ENCODE results near the gene SPATA2L. TPM values are rescaled to one million over a fixed set of nuclear protein-coding genes. Genes with fewer than 3 reads are reported as not detected.

Gene SPATA2L
- total RNA-seq, 1 experiment from 2014 or later: 12.7 TPM

GRCh38 chr16:89653656-89654295, 47.7 kb downstream of the SPATA2L start:
- Histone ChIP-seq H3K9me3 (ENCODE audit: control insufficient read depth, insufficient read depth, low read depth, low read length) (no peaks in the 10 kb centered on the region), H3K27ac (ENCODE audit: low read length) (no peak overlapping the region), H3K4me3 (ENCODE audit: low read depth in 2 of 2, low read length in 2 of 2) (no peak overlapping the region), H3K36me3 (ENCODE audit: control insufficient read depth, insufficient read depth, low read length) (peaks cover 18% of the 10 kb centered on the region; the same call in 1 of the 2 replicates), H3K27me3 (ENCODE audit: control insufficient read depth, insufficient read depth, low read length) (no peaks in the 10 kb centered on the region), H3K4me1 (ENCODE audit: control insufficient read depth, insufficient read depth, low read length) (no peaks in the 10 kb centered on the region)
- intact Hi-C loops (cut with micrococcal nuclease; ENCODE audit: unreplicated experiment) (no loop called here), in situ Hi-C loops (cut with HindIII; ENCODE audit: low pct_unique_long_range_greater_than_20kb, low sequenced_read_pairs) (no loop called here)
- no peak for ATAC-seq
- POLR2A ChIA-PET: interaction anchor here (0.6 to 0.7 kb wide), 2 partner anchors 63 to 177 kb away, joined by 3 to 19 read pairs; no protein-coding TSS in a partner anchor
- BruUV-seq (replicated peaks): TSS peak; percentile 42
- CTCF ChIA-PET: no interaction called here
- no peak for TF ChIP-seq SIN3A (IDR thresholded peaks at IDR 0.05; ENCODE audit: borderline replicate concordance, insufficient read depth, low read depth, low read length)
- no peak for DNase-seq (ENCODE audit: low read depth, low spot score)

- DNase-seq (ENCODE audit: low read depth, low spot score) (no peak), ATAC-seq (no peak; the same call in 1 of the 2 replicates)
- Histone ChIP-seq H3K4me3 (ENCODE audit: low read depth in 2 of 2, low read length in 2 of 2) (no peak overlapping the region), H3K36me3 (ENCODE audit: control insufficient read depth, insufficient read depth, low read length) (peaks cover under 1% of the 10 kb centered on the region; the same call in 1 of the 2 replicates), H3K27ac (ENCODE audit: low read length) (no peak overlapping the region), H3K9me3 (ENCODE audit: control insufficient read depth, insufficient read depth, low read depth, low read length) (no peaks in the 10 kb centered on the region), H3K4me1 (ENCODE audit: control insufficient read depth, insufficient read depth, low read length) (no peaks in the 10 kb centered on the region), H3K27me3 (ENCODE audit: control insufficient read depth, insufficient read depth, low read length) (no peaks in the 10 kb centered on the region)
- POLR2A ChIA-PET: no interaction called here
- no peak for TF ChIP-seq CTCF (IDR thresholded peaks at IDR 0.05)
- no peak for TF ChIP-seq TCF7L2 (IDR thresholded peaks at IDR 0.05; ENCODE audit: low read depth, low read length)
- no peak for TF ChIP-seq SIN3A (IDR thresholded peaks at IDR 0.05; ENCODE audit: borderline replicate concordance, insufficient read depth, low read depth, low read length)
- TF ChIP-seq REST (IDR thresholded peaks at IDR 0.05; ENCODE audit: insufficient read depth in 1 of 2, low read depth in 2 of 2, low read length in 1 of 2): no peak
- no peak for TF ChIP-seq POLR2AphosphoS5 (IDR thresholded peaks at IDR 0.05; ENCODE audit: low read depth, low read length)
- in situ Hi-C loops (cut with HindIII; ENCODE audit: low pct_unique_long_range_greater_than_20kb, low sequenced_read_pairs): no loop called here
- no TSS peak for BruUV-seq (replicated peaks)
- CTCF ChIA-PET: no interaction called here
- intact Hi-C loops (cut with micrococcal nuclease; ENCODE audit: unreplicated experiment): no loop called here
Observed at GRCh38 chr16:89651584-89651983, 49.9 kb downstream of the SPATA2L start.

GRCh38 chr16:89646906-89647305, 54.6 kb downstream of the SPATA2L start:
- CTCF ChIA-PET: no interaction called here
- intact Hi-C loops (cut with micrococcal nuclease; ENCODE audit: unreplicated experiment): no loop called here

More at GRCh38 chr16:89646906-89647305, 54.6 kb downstream of the SPATA2L start:
- H3K27ac ChIP-seq (ENCODE audit: low read length): no peak overlapping the region
- ATAC-seq (no peak), DNase-seq (ENCODE audit: low read depth, low spot score) (no peak)
- in situ Hi-C loops (cut with HindIII; ENCODE audit: low pct_unique_long_range_greater_than_20kb, low sequenced_read_pairs): no loop called here
- peaks cover 2% of the 10 kb centered on the region for H3K4me1 ChIP-seq (ENCODE audit: control insufficient read depth, insufficient read depth, low read length)
- no peaks in the 10 kb centered on the region for H3K27me3 ChIP-seq (ENCODE audit: control insufficient read depth, insufficient read depth, low read length)
- BruUV-seq (replicated peaks): no TSS peak
- H3K36me3 ChIP-seq (ENCODE audit: control insufficient read depth, insufficient read depth, low read length): no peaks in the 10 kb centered on the region
- POLR2A ChIA-PET: no interaction called here
- no peak overlapping the region for H3K4me3 ChIP-seq (ENCODE audit: low read depth in 2 of 2, low read length in 2 of 2)
- no peaks in the 10 kb centered on the region for H3K9me3 ChIP-seq (ENCODE audit: control insufficient read depth, insufficient read depth, low read depth, low read length)
- TF ChIP-seq SIN3A (IDR thresholded peaks at IDR 0.05; ENCODE audit: borderline replicate concordance, insufficient read depth, low read depth, low read length) (no peak), REST (IDR thresholded peaks at IDR 0.05; ENCODE audit: insufficient read depth in 1 of 2, low read depth in 2 of 2, low read length in 1 of 2) (no peak), TCF7L2 (IDR thresholded peaks at IDR 0.05; ENCODE audit: low read depth, low read length) (no peak), POLR2AphosphoS5 (IDR thresholded peaks at IDR 0.05; ENCODE audit: low read depth, low read length) (no peak), CTCF (IDR thresholded peaks at IDR 0.05) (no peak)

Measured in Panc1 (cell line).